ENCODE measurements around the gene SPAG16.

DNA sequence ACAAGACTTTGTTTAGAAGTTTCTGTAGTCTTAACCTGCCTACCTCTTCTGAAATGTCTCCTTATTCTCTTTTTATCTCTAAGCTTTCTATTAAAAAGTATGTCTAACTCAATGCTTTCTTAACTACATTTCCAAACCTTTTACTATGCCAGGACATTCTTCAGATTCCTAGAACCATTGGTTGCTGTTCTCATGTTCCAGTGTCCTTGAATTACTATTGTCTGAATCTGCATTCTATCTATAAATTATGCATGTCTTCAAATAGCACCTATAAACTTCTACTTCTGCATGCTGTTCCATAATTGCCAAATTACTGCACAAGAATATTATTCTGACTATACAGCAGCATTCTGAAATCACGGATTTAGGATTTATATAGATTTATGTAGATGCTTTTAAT, 960.6 kb downstream of the SPAG16 start:
- no peak for TF ChIP-seq POLR2A (IDR thresholded peaks at IDR 0.05)
- TF ChIP-seq, protein P1, sequence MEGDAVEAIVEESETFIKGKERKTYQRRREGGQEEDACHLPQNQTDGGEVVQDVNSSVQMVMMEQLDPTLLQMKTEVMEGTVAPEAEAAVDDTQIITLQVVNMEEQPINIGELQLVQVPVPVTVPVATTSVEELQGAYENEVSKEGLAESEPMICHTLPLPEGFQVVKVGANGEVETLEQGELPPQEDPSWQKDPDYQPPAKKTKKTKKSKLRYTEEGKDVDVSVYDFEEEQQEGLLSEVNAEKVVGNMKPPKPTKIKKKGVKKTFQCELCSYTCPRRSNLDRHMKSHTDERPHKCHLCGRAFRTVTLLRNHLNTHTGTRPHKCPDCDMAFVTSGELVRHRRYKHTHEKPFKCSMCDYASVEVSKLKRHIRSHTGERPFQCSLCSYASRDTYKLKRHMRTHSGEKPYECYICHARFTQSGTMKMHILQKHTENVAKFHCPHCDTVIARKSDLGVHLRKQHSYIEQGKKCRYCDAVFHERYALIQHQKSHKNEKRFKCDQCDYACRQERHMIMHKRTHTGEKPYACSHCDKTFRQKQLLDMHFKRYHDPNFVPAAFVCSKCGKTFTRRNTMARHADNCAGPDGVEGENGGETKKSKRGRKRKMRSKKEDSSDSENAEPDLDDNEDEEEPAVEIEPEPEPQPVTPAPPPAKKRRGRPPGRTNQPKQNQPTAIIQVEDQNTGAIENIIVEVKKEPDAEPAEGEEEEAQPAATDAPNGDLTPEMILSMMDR (IDR thresholded peaks at IDR 0.05) = no peak
